ENCODE measurements around the gene TTPAL. TPM values are rescaled to one million over a fixed set of nuclear protein-coding genes. Genes with fewer than 3 reads are reported as not detected.

Gene TTPAL
- total RNA-seq, 1 donor from 2014 or later, result 16.5 TPM

- H3K4me1 Mint-ChIP-seq (ENCODE audit: low read depth), result peaks cover 15% of the 10 kb centered on the region
- H3K27ac Mint-ChIP-seq (ENCODE audit: unreplicated experiment), result no peak overlapping the region
- H3K27me3 Mint-ChIP-seq (ENCODE audit: low read depth), result no peaks in the 10 kb centered on the region
- H3K36me3 Mint-ChIP-seq (ENCODE audit: low read depth), result no peaks in the 10 kb centered on the region
- H3K9me3 Mint-ChIP-seq (ENCODE audit: low read depth), result no peaks in the 10 kb centered on the region
- H3K4me3 Mint-ChIP-seq (ENCODE audit: unreplicated experiment), result no peak overlapping the region
- no peak for DNase-seq (ENCODE audit: low spot score)
- TF ChIP-seq CTCF (IDR thresholded peaks at IDR 0.05), result no peak
Observed at GRCh38 chr20:44463466-44463865, 12.2 kb upstream of the TTPAL start.

GRCh38 chr20:44464514-44464913 lies 11.2 kb upstream of the TTPAL start:
- Mint-ChIP-seq H3K4me1 (ENCODE audit: low read depth) (peaks cover 15% of the 10 kb centered on the region), H3K9me3 (ENCODE audit: low read depth) (no peaks in the 10 kb centered on the region), H3K36me3 (ENCODE audit: low read depth) (no peaks in the 10 kb centered on the region), H3K4me3 (ENCODE audit: unreplicated experiment) (no peak overlapping the region), H3K27ac (ENCODE audit: unreplicated experiment) (no peak overlapping the region), H3K27me3 (ENCODE audit: low read depth) (no peaks in the 10 kb centered on the region)
- no peak for DNase-seq (ENCODE audit: low spot score)
- TF ChIP-seq CTCF (IDR thresholded peaks at IDR 0.05), result no peak

GRCh38 chr20:44465001-44465560 lies 10.6 kb upstream of the TTPAL start:
- TF ChIP-seq CTCF (IDR thresholded peaks at IDR 0.05), result no peak
- H3K4me3 Mint-ChIP-seq (ENCODE audit: unreplicated experiment), result no peak overlapping the region
- H3K36me3 Mint-ChIP-seq (ENCODE audit: low read depth), result no peaks in the 10 kb centered on the region
- no peaks in the 10 kb centered on the region for H3K27me3 Mint-ChIP-seq (ENCODE audit: low read depth)
- H3K9me3 Mint-ChIP-seq (ENCODE audit: low read depth), result no peaks in the 10 kb centered on the region
- DNase-seq (ENCODE audit: low spot score), result peak; percentile 27
- peaks cover 15% of the 10 kb centered on the region for H3K4me1 Mint-ChIP-seq (ENCODE audit: low read depth)
- no peak overlapping the region for H3K27ac Mint-ChIP-seq (ENCODE audit: unreplicated experiment)

GRCh38 chr20:44467289-44467883 lies 8.3 kb upstream of the TTPAL start:
- no peak overlapping the region for H3K4me3 Mint-ChIP-seq (ENCODE audit: unreplicated experiment)
- H3K9me3 Mint-ChIP-seq (ENCODE audit: low read depth), result no peaks in the 10 kb centered on the region
- peaks cover 15% of the 10 kb centered on the region for H3K4me1 Mint-ChIP-seq (ENCODE audit: low read depth)
- no peaks in the 10 kb centered on the region for H3K36me3 Mint-ChIP-seq (ENCODE audit: low read depth)
- no peak overlapping the region for H3K27ac Mint-ChIP-seq (ENCODE audit: unreplicated experiment)
- H3K27me3 Mint-ChIP-seq (ENCODE audit: low read depth), result no peaks in the 10 kb centered on the region
- TF ChIP-seq CTCF (IDR thresholded peaks at IDR 0.05), result no peak
- DNase-seq (ENCODE audit: low spot score), result no peak

GRCh38 chr20:44468044-44468782 lies 7.5 kb upstream of the TTPAL start:
- Mint-ChIP-seq H3K4me1 (ENCODE audit: low read depth) (peaks cover 15% of the 10 kb centered on the region), H3K27me3 (ENCODE audit: low read depth) (no peaks in the 10 kb centered on the region), H3K36me3 (ENCODE audit: low read depth) (no peaks in the 10 kb centered on the region), H3K4me3 (ENCODE audit: unreplicated experiment) (no peak overlapping the region), H3K27ac (ENCODE audit: unreplicated experiment) (no peak overlapping the region), H3K9me3 (ENCODE audit: low read depth) (no peaks in the 10 kb centered on the region)
- TF ChIP-seq CTCF (IDR thresholded peaks at IDR 0.05), result no peak
- DNase-seq (ENCODE audit: low spot score), result no peak

Data from chondrocyte (in vitro differentiated cells).